Activated CD8-positive, alpha-beta memory T cell treated with anti-CD3 and anti-CD28 coated beads for 24 hours (primary cell): Measurements from ENCODE around the gene WRAP53.
A peak's percentile ranks its signal among the peaks of the same experiment; 100 is the strongest.

ENCODE experiments used
- DNase-seq: peaks from one replicate; pipeline ENCODE4 v3.0.0-alpha.2; 2020

WRAP53 gene

GRCh38 chr17:7710301-7710700 lies 22.0 kb downstream of the WRAP53 start:
- no peak for DNase-seq

GRCh38 chr17:7711051-7711755 lies 22.9 kb downstream of the WRAP53 start:
- DNase-seq: no peak

GRCh38 chr17:7712111-7712771 lies 24.0 kb downstream of the WRAP53 start:
- DNase-seq: no peak

GRCh38 chr17:7713782-7714181 lies 25.5 kb downstream of the WRAP53 start:
- no peak for DNase-seq

- no peak for DNase-seq
Observed at GRCh38 chr17:7714721-7715594, 26.7 kb downstream of the WRAP53 start.

- DNase-seq: no peak
Observed at GRCh38 chr17:7715936-7716886, 27.9 kb downstream of the WRAP53 start.

GRCh38 chr17:7716901-7717755 lies 28.9 kb downstream of the WRAP53 start, which contains the start of gene DNAH2:
TSS of gene DNAH2 (plus strand) at chr17:7717744. CDS start at chr17:7719735, 1,991 bp downstream.
- peak; percentile 84 for DNase-seq

GRCh38 chr17:7717756-7718350 lies 29.6 kb downstream of the WRAP53 start:
- DNase-seq: no peak

- no peak for DNase-seq
Observed at GRCh38 chr17:7719661-7720060, 31.4 kb downstream of the WRAP53 start.

- no peak for DNase-seq
Observed at GRCh38 chr17:7720125-7720524, 31.8 kb downstream of the WRAP53 start.

DNA sequence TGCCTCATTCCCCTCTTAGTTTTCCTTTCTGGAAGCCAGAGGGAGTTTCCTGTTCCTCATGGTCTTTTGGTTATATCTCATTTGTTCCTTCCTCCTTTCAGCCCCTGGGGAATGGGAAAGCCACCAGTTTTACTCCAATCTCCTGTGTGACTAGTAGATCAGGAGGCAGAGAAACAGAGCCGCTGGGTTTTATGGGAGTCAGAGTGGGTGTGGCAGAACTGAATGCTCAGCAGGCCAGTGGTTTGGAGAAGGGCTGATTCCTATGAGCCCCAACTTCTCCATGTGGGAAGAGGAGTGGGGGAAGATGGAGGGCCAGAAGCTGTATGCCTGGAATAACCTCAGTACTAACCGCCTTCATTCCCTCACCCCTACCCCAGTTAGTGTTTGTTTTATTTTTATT lies 33.3 kb downstream of the WRAP53 start:
- DNase-seq: no peak

DNA sequence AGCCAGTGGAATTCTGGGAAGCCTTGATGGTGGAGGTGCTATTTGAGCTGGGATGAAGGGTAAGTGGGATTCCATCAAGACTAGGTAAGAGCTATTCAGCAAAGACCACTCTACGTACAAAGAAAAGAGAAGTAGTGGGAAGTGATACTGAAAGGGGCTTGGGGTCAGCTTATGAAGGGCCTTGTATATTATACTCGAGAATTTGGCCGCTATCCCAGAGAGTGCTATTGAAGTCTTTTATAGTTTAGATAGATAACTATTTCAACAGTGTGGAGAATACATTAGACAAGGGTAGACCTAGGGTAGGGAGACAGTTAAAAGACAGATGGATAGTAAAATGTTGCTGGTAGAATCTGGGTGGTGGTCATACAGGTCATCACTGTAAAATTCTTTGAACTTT lies 39.6 kb downstream of the WRAP53 start:
- no peak for DNase-seq

- no peak for DNase-seq
Observed at GRCh38 chr17:7729816-7730215, 41.5 kb downstream of the WRAP53 start.

DNA sequence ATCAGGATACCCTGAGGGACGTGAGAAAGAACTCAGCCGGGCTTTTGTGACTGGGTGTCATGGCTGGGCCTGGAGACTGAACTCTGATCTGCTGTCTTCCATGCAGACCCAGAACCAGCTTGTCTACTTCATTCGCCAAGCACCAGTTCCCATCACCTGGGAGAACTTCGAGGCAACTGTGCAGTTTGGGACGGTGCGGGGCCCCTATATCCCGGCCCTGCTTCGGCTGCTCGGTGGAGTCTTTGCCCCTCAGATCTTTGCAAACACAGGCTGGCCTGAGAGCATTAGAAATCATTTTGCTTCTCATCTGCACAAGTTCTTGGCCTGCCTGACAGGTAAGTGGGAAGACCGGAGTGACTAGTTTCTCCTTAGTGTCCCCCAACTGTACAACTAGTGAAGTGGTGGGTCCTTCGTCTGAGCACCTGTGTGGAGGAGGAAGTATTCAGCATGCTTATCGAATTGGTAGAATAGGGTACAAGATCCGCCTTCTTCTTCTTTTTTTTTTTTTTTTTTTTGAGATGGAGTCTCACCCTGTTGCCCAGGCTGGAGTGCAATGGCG lies 44.8 kb downstream of the WRAP53 start:
- DNase-seq: no peak

GRCh38 chr17:7737601-7738000 lies 49.3 kb downstream of the WRAP53 start:
- DNase-seq: no peak

DNA sequence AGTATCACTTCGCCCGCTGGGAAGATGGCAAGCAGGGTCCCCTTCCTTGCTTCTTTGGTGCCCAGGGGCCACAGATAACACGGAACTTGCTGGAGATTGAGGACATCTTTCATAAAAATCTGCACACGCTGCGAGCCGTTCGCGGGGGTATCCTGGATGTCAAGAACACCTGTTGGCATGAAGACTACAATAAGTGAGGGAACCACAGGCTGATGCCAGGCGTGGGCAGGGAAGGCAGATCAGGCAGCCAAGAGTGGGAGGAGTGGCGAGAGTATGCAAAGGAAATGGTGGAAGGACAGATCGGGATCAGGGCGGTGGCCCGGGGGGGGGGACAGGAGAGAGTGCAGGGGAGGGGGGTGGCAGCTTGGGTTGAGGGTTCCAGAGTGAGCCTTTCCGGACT lies 51.5 kb downstream of the WRAP53 start:
- DNase-seq: no peak

GRCh38 chr17:7740481-7741001 lies 52.3 kb downstream of the WRAP53 start:
- no peak for DNase-seq

DNA sequence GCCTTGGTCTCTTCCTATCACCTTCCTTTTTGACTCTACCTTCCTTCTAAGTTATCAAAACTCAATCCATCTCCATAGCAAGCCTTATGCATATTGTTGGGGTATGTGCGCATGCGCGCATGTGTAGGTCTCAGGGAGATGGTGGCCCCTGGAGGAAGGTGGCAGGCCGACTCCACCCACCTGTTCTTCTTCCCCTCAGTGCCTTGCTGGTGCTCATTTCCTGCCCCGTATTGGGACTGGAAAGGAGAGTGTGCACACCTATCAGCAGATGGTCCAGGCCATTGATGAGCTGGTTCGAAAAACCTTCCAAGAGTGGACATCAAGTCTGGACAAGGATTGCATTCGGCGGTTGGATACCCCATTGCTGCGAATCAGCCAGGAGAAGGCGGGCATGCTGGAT lies 54.5 kb downstream of the WRAP53 start:
- no peak for DNase-seq

DNA sequence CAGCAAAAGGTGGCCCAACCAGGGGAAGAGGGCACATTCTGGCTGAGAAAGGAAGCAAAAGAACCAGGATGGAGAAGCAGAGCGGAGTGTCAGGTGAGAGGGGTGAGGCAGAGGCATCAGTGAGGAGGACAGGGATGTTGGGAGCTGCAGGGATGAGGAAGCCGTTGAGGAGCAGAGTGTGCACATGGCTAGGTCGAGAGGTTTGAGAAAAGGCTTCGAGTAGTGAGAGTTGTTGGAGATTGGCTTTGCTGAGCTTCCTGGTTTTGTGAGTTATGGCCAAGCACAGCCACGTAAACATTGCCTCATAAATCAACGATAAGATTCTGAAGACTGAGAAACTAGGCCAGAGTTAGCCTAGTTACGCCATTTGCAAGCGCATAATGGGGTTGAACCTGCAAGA lies 56.1 kb downstream of the WRAP53 start:
- no peak for DNase-seq

- no peak for DNase-seq
Observed at GRCh38 chr17:7745748-7746470, 57.6 kb downstream of the WRAP53 start.
